GM20431 (cell line): ENCODE measurements around the gene FGF11.
"Not testable (repeated sequence)": the region's sequence is repeated elsewhere in the genome, so short reads cannot be mapped to it uniquely, and the experiment has no call there.

Source experiments
- in situ Hi-C: fragments of 300-500 bp; cut with MseI, MboI; formaldehyde crosslinking; loops from one replicate; pipeline ENCODE4 v1.15.0; 2020; ENCODE audit warnings: low sequenced_read_pairs; ENCODE audit not compliant: unreplicated experiment

Gene FGF11

GRCh38 chr17:7476951-7477350 is 37.6 kb downstream of the FGF11 start:
- in situ Hi-C loops, result no loop called here

GRCh38 chr17:7477392-7478275 is 38.3 kb downstream of the FGF11 start:
- in situ Hi-C loops, result no loop called here

DNA sequence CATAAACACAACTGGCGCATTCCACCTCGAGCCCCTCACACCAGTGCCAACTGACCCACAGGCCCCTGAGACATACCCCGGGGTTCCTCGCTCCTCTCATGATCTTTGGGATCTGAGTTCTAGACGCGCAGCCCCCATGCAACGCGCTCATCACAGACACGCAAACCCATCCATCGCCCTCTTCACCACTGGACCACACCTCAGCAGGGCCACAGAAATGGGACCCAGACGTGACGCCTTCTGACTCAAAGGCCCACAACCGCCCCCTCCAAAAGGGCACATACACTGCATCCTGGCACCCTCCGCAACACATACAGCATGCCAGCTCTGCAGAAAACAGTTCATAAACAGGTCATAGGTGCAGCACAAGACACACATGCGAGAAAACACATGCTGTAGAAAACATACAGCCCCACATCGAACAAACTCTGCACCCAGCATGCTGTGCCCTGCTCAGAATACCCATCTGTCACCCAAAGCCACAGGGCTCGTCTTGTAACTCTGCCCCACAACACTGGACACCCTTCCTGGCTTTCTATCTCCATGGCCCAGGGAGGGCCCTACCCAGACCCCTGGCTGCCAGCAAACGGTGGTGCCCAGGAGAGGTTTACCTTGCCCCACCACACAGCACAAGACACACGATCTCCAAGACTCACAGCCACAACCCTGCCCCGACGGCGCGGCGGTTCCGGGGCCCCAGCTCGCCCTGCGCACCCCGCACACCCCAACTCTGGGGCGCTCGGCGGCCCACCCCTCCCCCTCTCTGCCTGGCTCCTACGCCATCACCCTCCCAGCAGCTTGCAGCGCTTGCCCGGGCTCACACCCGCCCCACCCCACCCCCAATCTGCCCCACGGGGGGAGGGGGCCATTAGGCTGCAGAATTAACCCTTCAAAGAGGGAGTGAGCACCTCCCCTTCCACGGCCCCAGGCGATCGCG is 39.2 kb downstream of the FGF11 start:
- in situ Hi-C loops, result no loop called here

DNA sequence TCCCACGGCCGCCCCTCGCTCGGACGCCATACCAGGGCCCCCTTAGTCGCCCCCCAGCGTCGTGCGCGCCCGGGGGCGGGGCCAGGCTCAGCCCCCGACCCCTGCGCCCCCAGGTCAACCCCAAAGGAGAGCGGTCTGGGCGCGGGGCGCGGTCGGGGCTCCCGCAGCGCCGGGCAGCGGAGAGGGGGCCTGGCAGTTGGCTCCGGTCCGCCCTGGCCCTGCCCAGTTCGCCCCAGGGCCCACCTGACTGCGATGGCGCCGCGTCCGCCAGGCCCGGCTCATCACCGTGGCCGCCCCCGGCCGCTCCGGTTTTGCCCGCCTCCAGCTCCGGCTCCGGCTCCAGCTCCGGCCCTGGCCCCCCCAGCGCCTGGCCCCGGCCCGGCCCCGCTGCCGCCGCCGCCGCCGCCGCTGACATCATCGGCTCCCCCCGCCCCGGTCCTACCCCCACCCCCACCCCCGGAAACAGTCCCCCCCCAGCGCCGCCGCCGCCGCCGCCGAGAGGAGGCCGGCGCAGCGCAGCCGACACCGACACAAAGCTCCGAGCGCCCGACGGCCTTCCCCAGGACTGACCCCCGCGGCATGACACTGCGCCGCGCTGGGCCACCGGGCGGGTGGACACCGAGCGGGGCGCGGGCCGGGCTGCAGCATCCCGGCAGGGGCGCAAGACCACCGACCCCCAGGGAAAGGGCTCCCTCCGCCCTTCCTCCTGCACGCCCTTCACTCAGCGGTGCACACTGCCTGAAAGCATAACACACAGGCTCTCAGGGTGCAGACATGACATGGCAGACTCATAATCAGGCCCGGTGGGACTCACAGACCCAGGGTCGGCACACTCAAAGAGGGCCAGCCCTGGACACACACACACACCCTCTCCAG is 40.1 kb downstream of the FGF11 start, which contains the start of gene ZBTB4:
Gene ZBTB4 (minus strand): TSS at position 419 of the 876 bp plus-strand sequence. CDS start 12,830 bp downstream, outside the sequence.
- in situ Hi-C loops, result no loop called here

- in situ Hi-C loops, result no loop called here
These were observed 40.7 kb downstream of the FGF11 start for GRCh38 chr17:7480089-7480384.

GRCh38 chr17:7481275-7481674 is 42.0 kb downstream of the FGF11 start, which contains the start of gene SLC35G6:
SLC35G6 (plus strand) TSS chr17:7481446; CDS start chr17:7481517, 71 bp downstream.
- in situ Hi-C loops, result not testable (repeated sequence)

GRCh38 chr17:7481842-7482741 is 42.8 kb downstream of the FGF11 start:
- in situ Hi-C loops, result not testable (repeated sequence)

DNA sequence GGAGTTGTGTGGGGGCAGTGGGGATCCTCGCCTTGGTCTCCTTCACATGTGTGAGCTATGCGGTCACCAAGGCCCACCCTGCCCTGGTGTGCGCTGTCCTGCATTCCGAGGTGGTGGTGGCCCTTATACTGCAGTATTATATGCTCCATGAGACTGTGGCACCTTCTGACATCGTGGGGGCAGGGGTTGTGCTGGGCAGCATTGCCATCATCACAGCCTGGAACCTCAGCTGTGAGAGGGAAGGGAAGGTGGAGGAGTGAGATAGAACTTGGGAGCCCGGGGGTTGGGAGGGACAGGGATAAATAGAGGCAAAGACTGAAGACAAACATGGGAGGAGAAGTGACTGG is 43.4 kb downstream of the FGF11 start:
- in situ Hi-C loops, result not testable (repeated sequence)

GRCh38 chr17:7483255-7484066 is 44.1 kb downstream of the FGF11 start:
- in situ Hi-C loops, result no loop called here

- in situ Hi-C loops, result no loop called here
These were observed 45.0 kb downstream of the FGF11 start, which contains the start of gene POLR2A for GRCh38 chr17:7484067-7484918. POLR2A (plus strand) TSS chr17:7484366.

DNA sequence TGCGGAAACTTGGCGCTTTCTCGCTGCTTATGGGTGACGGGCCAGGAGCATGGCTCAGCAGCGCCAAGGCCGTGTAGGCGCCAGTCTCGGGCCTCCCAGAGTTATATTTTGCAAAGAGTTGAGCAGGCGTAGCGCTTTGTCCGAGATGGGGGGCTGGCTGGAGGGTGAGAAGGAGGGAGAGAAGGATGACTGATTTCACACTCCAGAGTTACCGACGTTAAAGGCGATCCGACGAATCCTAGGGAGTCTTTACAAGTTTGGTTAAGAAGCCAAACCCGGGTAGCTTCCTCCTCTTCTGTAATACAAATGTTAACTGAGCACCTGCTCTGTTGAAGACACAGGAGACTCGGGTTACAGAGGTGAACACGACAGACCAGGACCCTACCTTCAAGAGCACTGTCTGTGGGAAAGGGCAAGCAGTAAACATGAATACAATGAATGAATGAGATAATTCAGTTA is 45.6 kb downstream of the FGF11 start:
- in situ Hi-C loops, result no loop called here

DNA sequence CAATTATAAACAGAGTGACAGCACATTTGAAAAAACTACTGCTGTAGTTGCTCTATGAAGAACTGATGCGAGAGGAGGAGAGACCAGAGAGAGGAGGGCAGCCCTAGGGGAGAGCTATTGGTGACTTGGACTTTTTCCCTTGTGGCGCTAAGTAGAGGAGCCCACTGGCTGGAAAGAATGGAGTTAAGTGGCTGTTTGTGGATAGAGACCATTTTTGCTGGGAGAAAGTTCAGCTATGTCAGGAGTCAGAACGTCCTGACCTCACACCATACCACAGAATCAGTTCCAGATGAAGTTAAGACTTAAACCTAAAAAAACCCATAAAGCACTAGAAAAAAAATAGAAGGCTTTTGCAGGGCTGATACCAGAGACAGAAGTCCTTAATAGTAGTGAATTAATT is 46.9 kb downstream of the FGF11 start:
- in situ Hi-C loops, result no loop called here

- in situ Hi-C loops, result no loop called here
These were observed 50.8 kb downstream of the FGF11 start for GRCh38 chr17:7490144-7490543.

GRCh38 chr17:7491583-7491982 is 52.3 kb downstream of the FGF11 start:
- in situ Hi-C loops, result no loop called here

- in situ Hi-C loops, result no loop called here
These were observed 54.6 kb downstream of the FGF11 start for GRCh38 chr17:7493941-7494340.
